HG02623 (cell line): Measurements from ENCODE around the gene ZC3H14.

ENCODE experiments used
- ATAC-seq: cut with Tn5 transposase; IDR thresholded peaks from one replicate; pipeline ENCODE4 v1.9.1; 2021; ENCODE audit warnings: moderate library complexity; ENCODE audit not compliant: unreplicated experiment

Gene ZC3H14

DNA sequence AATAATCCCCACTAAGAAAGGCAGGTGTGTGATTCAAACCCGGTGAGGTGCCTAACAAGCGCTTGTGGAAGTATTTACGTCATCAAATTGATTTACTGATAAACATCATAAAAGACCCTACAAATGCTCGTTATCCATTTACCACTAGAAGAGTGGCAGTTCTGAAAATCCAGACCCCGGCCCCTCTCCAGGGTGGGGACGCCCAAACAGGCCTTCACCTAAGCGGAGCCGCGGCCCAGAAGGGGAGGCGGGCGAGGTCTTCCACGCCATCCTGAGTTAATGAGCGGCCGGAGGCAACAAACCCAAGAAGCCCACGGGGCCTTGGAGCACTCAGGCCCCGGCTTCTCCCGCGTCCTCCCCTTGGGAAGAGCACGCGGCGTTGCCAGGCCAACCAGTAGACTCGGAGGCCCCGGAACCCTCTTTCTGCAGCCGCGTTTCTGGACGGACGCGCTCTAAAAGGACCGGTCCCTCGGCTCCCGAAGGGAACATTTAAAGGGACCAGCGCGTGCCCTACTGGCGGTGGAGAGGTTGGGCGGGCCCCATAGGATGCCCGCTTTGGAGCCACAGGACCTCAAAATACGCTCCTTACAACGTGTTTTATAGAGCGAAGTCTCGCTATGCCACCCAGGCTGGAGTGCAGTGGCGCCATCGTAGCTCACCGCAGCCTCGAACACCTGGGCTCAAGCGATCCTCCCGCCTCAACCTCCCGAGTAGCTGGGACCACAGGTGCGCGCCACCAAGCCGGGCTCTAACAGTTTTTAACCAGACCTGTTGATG is 11.6 kb upstream of the ZC3H14 start:
- ATAC-seq: peak; percentile 37

DNA sequence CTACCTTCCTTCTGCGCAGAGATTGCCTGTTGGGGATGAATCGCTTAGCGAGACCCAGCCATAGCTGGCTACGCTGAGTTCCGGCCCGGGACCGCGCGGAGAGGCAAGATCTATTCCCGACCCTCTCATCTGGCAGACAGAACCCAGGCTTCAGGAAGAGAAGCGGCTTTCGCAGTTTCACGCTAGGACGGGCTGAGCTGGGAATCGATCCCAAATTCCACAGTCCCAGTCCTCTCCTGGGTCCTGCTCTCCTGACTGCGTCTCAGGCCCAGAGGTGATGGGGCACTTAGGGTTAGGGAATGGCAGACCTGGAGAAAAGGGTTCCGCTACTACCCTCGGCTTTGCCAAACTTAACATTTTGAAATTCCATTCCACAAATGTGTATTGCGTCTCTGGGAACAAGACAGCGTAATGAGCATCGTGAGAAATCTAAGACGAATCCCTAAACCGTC is 10.8 kb upstream of the ZC3H14 start:
- no peak for ATAC-seq

DNA sequence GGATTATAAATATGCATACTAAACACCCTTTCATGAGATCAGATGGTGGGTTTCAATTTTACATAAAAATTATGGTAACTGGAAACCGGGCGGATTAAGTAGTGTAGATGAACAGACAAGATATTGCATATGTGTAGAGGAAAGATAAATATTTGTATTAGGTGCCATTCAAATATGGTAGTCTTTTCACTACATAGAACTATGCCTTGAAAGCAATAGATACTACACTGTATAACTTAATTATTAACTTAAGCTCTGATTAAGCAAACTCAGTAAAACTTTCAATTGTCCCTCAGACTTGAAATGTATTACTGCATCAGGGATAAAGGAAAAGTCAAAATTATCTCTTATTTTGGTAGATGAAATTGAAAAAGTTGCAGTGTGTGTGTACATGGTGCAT is 10.0 kb upstream of the ZC3H14 start:
- no peak for ATAC-seq

DNA sequence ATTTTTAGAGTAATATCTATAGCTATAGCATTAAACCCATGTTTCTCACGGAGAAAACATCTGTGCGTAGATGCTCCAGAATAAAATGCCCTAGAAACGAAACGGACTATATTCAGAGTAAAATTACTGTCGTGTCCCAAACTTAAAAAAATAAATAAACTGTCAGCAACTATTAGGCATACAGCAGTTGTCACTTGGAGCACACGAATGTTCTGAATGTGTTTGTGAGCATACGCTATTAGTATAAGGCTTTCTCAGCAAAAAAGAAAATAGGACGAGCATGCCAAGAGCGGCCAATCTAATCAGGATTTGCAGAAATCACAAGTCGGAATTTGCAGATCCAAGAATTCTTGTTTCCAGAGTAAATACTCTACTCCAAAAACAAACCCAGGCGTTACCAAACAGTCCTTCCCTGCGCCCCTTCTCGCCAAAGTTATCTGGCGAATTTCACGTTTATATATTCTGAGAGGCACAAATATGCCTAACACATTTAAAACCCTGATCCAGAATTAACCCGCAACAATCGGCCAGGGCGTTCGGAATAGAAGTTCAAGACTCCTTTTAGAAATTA is 8.9 kb upstream of the ZC3H14 start:
- ATAC-seq: no peak

DNA sequence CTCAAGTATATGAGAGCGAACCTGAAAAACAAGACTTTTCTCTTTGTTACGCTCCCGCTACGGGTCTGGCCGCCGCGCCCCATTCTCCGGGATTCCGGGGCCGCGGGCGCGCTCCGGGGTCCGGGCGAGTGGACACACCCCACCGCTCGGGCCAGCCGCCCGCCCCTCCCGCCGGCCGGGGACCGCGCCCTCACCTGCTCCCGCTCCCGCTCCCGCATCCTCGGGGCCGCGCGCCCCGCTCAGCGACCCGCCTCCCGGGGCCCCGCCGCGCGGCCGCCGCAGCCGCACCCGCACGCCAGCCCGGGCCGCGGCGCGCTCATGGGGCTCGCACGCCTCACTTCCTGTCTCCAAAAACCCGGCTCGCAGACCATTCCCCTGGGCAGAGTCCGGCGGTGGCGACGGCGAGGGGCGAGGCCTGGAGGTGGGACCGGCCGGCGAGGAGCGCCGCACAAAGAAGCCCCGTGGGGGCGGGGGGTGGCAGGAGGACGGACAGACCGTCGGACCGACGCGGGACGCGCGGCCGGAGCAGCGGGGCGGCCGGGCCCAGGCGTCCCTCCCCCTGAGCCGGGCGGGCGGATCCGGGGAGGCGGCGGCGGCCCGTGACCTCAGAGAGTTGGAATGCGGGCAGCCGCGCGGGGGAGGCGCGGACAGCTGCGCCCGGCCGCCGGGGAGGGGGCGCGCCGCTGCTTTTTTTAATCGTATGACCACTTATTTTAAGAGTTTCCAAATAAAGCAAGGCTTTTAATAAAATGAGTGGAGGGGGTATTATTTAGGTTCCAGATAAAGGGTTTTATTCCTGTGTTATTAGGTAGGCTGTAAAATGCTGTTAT is 8.2 kb upstream of the ZC3H14 start, which contains the start of gene PTPN21:
Gene PTPN21, minus strand, starts transcription at position 551 of the 830 bp plus-strand sequence. CDS start 4,590 bp downstream, outside the sequence.
- ATAC-seq: no peak

DNA sequence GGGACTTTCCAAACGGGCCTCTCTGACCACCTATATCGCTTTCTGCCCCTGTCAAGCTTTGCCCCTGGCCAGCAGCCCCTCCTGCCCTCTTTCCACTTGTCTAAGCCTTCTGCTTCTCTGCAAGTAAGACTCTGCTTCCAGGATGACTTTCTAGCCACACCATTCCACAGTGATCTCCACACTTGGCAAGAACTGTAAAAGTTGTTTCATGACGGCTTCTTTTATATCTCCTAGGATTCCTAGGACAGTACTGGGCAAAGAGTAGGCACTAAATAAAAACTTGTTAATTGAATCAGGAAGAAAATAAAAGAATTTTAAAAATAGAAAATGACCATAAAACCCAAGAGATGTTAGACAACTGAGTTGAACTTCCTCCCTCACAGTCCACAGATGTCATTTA is 6.3 kb upstream of the ZC3H14 start:
- no peak for ATAC-seq

DNA sequence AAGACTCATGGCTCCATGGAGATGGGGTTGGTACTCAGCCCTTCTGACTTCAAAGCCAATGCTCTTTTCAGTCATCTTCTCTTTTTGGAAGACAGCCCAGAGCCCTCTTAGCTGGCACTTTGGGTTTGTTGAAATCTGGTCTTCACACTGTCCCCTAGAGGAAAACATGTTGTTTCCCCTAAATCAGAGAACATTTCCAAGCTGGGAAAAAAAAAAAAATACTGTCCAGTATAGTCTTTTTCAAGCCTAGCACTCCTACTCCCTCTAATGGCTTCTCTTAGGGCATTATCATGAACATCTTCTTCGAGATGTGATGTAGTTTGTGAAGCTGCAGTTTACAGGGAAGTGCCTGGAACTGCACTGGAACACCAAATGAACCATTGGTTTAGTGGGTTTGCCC is 3.0 kb upstream of the ZC3H14 start:
- no peak for ATAC-seq

DNA sequence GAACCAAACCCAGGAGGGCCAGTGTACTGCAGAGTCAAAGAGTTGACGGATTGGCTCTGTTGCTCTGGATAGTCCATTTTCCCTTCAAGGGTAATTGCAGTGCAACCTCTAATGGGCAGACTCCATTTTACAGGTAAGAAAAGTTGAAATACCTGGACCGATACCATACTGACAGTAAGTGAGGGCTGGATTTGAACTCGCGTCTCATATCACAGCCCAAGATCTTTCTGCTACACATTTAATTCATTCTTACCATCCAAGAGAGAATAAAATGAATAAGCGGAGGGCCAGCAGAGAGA is 356 bp upstream of the ZC3H14 start:
- ATAC-seq: no peak

DNA sequence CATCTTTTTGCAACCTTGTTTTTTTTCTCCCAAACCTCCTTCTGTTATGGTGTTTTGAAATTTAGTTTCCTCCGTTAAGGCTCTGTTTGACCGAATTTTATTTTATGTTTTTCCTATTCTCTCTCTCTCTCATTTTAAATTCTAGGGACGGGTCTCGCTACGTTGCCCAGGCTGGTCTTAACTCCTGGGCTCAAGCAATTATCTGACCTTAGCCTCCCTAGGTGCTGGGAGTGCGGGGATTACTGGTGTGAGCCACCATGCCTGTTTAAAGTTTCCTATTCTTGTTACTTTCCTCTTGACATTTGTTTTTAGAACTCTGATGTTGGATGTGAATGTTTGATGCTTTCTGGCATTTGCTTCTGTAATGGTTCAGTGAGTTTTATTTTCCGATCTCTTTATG is 1.0 kb downstream of the ZC3H14 start:
- ATAC-seq: no peak

DNA sequence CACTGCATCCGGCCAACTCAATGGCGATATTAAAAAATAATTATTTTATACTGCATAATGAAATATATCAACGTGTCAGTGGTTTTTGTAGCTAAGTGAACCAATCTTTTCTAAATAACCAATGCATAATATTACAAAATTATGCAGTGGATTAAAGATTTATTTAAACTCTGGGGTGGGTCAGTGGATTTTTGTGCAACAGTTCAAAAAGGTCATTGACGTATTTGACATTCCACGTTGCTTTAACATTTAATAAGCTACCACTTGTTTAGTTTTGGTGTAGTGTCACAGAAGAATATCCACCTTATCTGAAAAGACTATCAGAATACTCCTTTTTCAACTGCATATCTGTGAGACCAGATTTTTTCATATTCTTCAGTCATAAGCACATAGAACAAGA is 2.6 kb downstream of the ZC3H14 start:
- ATAC-seq: no peak

DNA sequence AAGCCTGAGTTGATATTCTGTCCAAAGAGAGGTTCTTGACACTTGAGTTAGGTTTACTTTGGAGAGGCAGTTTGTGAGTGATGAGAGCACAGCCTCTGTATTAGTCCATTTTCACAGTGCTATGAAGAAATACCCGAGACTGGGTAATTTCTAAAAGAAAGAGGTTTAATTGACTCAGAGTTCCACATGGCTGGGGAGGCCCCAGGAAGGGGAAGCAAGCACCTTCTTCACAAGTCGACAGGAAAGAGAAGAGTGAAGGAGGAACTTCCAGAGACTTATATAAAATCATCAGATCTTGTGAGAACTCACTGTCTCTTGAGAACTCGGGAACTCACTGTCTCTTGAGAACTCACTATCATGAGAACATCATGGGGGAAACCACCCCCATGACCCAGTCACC is 5.4 kb downstream of the ZC3H14 start:
- no peak for ATAC-seq

DNA sequence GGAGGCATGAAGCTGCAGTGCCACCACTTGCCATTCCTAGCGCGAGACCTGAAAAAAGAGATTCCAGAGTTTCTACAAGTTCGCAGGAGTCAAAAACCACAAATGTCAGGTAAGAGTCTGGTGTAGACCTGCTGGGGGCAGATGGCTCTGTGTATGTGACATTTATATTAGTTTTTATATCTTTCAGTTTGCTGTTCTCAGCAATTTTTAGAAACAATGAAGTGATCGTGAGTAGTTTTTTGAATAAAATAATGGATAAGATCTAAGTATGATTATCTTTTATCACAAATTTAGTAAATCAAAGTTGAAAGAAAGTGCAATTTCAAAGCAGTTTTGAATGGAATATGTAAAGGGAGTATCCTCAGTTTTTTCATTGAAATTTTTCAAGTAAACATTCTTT is 9.3 kb downstream of the ZC3H14 start:
- ATAC-seq: no peak

DNA sequence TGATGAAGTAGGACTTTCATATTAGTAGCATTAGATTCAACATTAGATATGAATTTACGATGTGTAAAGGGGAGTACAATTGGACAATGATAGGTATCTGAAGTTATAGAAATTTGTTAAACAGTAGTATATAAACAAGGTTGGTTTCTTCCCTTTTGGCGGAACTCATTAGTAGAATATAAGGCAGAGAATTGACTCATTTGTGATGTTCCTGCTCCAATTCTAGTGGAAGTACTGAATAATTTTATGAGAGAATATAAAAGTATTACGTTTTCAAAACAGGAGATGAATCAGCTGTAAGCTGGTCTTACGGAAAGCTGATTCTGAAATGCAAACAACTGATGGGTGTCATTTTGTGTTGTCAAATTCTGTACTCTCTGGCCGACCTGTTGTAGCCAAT is 13.4 kb downstream of the ZC3H14 start:
- ATAC-seq: no peak

DNA sequence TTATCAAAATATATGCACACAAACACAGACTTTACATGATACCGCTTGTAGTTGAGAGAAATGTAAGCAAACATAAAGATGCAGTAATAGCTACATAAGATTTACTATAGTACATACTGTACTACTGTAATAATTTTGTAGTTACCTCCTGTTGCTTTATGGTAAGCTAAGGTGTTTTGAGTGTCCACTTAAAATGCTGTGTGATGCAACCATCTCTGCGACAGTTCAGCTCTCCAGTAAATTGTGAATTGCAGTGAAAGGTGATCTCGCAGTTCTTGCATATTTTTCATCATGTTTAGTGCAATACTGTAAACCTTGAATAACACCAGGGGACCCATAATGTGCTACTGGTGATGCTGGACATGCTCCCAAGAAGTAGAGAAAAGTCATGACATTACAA is 21.6 kb downstream of the ZC3H14 start:
- ATAC-seq: no peak

DNA sequence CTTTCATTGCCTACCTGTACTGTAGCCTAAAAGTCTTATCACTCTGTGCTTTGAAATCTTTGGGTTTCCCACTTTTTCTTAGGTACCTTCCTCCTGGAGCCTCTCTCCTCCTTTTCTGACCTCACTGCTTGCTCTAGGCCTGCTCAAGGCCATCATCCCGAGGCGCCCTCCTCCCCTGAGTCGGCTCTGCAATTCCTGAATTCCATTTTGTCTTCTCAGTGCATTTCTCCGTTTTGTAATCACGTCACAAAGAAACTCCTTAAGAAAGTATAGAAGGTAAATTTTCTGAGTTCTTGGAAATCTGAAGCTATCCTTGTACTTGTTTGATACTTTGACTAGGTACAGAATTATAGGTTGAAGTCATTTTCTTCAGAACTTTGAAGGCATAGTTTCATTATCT is 25.2 kb downstream of the ZC3H14 start:
- ATAC-seq: no peak

DNA sequence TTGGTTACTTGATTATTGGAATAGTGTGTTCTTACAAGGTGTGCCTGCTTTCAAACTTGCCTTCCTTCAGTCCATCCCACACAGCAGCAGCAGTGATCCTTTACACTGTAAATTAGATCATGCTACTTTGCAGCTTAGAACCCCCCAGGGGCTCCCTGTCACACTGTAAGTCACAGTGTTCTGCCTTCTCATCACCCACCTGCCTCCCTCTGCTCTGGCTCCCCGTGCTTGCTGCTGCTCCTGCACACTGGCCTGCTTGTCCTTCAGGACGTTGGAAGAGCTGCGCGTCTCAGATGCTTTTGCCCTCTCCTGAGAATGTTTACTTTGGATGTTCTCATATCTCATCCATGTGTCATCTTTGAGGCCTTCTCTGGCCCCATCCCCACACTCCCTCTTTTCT is 27.3 kb downstream of the ZC3H14 start:
- no peak for ATAC-seq

DNA sequence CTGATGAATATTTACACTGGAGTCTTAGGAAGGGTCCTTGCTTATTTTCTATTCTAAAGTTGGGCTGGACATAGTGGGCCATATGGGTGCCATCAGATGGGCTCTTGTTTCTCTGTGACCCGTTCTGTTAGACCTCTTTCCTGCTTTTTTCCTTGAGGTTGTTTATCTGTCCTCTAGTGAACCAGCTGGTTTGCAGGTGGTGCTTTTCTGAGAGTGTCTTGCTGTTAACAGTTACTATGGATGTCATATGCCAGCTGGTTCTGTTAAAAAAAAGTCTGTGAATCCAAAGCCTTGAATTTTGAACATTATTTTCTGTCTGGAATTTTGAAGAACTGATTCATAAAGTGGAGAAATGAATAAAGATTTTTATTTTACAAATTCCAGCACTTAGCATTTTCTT is 29.2 kb downstream of the ZC3H14 start:
- no peak for ATAC-seq

DNA sequence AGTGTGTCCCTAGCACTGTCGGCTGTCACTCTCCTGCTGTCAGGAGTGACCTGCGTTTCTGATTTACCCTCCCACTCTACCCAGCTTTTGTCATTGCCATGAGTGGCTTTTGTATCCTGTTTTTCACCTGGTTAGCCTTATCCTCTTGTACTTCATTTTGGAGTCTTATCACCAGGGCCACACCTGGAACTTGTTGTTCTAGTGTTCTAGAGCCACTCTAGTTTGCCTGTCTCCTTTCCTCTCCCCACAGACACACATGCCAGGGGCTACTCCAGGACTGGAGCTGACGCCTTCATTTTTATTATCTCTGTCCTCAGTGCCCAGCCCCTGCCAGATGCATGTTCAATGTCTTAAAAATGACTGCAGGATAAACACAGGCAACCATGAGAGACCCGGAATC is 34.2 kb downstream of the ZC3H14 start:
- no peak for ATAC-seq

DNA sequence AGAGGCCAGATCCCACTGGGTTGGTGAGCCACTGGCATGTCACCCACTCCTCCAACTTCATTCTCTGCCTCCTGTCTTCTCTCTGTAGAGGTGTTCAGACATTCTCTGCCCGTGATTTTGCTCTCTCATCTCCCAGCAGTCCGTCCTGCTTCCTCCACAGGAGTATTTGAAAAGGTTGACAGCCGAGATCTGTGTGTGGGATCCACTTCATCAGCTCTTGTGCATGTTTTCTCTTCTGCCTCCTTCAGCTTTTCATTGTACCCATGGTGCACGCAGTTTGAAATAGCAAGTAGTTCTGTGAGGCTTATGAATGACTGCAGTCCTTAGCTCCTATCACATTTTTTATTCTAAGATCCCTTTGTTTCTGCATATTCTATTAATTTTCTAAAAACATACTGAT is 34.8 kb downstream of the ZC3H14 start:
- no peak for ATAC-seq

DNA sequence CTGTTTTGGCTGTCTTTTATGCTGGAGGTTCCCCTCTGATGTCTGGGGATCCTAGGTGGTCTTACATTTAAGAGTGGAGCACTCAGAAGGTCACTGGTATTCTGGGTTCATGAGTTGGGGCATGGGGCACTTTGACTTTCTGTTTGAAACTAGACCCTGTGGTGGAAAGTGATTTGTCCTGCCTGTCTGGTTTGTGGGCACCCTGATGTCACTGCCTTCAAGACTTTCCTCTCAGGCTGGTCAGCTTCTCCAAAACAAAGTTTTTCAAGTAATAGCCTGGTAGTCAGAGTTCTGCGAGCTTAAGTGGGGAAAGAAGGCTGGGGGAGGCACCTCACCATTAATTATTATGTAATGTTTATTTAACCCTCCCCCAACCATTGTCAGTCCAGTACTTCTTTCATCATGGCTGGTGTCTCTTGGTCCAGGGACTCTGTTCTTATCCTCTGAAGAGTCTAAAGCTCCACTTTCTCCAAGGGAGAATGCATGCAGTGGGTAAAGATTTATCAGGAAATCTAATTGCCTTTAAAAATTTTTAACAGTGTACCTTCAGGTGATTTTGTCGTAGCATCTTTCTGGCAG is 35.3 kb downstream of the ZC3H14 start:
- ATAC-seq: no peak

DNA sequence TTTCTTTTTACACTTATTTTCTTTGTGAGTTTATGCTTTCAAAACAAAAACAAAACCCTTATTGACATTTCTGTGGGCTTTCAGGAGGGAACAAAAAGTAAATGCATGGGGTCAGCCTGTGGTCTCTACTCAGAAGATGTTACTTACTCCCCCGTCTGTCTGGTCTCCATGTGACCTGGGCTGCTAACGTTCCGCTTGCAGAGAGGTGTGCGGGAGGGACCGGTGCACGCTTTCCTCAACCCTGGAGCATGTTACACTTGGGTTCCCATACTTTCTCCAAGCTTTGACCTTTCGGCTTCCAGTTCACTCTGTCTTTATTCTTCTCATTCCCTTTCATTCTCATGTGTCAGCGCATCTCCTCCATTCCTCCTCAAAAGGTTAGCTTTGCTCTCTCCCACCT is 36.5 kb downstream of the ZC3H14 start:
- peak; percentile 23 for ATAC-seq
